ENCODE data around the gene SLC4A1. TPM values are rescaled to one million over a fixed set of nuclear protein-coding genes. Genes with fewer than 3 reads are reported as not detected.
A peak's percentile ranks its signal among the peaks of the same experiment; 100 is the strongest.

Gene SLC4A1
- total and polyA plus RNA-seq, 2 of the 13 experiments (the other 11 are each of a cell fraction or from before 2014, with no cell fraction given), result not detected

DNA sequence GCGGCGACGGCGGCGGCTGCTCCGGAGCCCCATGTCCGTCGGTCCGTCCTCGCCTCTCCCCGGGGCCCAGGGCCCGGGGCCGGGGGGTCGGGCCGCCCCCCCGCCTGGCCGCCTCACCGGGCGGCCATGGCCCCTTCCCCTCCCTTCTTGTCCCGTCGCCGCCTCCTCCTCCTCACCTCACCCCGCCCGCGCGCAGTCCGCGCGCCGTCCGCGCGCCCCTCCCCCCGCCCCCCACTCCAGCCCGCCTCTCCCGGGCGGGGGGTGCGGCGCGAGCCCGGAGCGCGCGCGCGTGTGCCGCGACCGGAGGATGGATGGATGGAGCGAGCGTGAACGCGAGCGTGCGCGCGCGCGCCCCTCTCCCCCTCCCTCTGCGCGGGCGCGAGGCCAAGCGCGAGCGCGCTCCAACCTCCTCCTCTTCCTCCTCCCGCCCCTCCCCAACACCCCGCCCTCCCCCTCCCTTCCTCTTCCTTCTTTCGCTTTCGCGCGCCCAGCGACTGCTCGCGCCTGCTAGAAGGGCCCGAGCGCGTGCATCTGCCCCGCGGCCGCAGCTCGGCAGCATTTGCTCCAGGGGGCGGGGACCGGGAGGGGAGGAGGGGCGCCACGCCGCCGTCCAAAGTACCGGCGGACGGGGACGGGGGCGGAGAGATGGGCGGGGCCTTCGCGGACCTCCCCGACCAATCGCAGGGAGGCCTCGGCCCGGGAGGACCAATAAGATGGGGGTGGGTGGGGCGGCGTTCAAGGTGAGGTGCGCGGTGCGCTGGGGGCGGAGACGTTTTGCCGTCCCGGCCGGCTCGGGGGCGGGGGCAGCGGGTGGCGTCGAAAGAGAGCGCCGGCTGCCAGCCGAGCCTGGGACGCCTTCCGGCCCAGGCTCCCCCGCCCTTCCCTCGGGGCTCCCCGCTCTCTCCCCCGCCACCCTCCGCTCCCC lies 68.1 kb downstream of the SLC4A1 start, which contains the start of gene ATXN7L3 (continued):
- TF ChIP-seq KLF6 (CRISPR knock-in tag; IDR thresholded peaks at IDR 0.05), result peak; percentile 72; the same call in 1 of the 2 replicates
- TF ChIP-seq FOXC1 (CRISPR knock-in tag; IDR thresholded peaks at IDR 0.05; ENCODE audit: borderline replicate concordance), result no peak
- TF ChIP-seq NBN (conservative IDR thresholded peaks at IDR 0.05), result no peak
- 0 out of 2 replicates have a peak, but pooled peaks have one; percentile 47 for TF ChIP-seq ZNF564 (CRISPR knock-in tag; IDR thresholded peaks at IDR 0.05)
- no peak for TF ChIP-seq ZNF746 (CRISPR knock-in tag; IDR thresholded peaks at IDR 0.05)
- no peak for TF ChIP-seq MTF1 (CRISPR knock-in tag; IDR thresholded peaks at IDR 0.05)
- peak; percentile 58; the same call in 1 of the 2 replicates for TF ChIP-seq DR1 (CRISPR knock-in tag; IDR thresholded peaks at IDR 0.05)
- TF ChIP-seq ELK4 (CRISPR knock-in tag; IDR thresholded peaks at IDR 0.05; ENCODE audit: borderline replicate concordance), result no peak
- TF ChIP-seq SNAPC2 (CRISPR knock-in tag; IDR thresholded peaks at IDR 0.05), result no peak
- peak; percentile 23; the same call in 1 of the 2 replicates for TF ChIP-seq FOXK1 (CRISPR knock-in tag; IDR thresholded peaks at IDR 0.05; ENCODE audit: borderline replicate concordance, low read depth)
- TF ChIP-seq ZNF557 (CRISPR knock-in tag; IDR thresholded peaks at IDR 0.05), result no peak
- TF ChIP-seq, protein P1, sequence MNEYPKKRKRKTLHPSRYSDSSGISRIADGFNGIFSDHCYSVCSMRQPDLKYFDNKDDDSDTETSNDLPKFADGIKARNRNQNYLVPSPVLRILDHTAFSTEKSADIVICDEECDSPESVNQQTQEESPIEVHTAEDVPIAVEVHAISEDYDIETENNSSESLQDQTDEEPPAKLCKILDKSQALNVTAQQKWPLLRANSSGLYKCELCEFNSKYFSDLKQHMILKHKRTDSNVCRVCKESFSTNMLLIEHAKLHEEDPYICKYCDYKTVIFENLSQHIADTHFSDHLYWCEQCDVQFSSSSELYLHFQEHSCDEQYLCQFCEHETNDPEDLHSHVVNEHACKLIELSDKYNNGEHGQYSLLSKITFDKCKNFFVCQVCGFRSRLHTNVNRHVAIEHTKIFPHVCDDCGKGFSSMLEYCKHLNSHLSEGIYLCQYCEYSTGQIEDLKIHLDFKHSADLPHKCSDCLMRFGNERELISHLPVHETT (CRISPR knock-in tag; conservative IDR thresholded peaks at IDR 0.05), result peak; percentile 95
- TF ChIP-seq, protein P2, sequence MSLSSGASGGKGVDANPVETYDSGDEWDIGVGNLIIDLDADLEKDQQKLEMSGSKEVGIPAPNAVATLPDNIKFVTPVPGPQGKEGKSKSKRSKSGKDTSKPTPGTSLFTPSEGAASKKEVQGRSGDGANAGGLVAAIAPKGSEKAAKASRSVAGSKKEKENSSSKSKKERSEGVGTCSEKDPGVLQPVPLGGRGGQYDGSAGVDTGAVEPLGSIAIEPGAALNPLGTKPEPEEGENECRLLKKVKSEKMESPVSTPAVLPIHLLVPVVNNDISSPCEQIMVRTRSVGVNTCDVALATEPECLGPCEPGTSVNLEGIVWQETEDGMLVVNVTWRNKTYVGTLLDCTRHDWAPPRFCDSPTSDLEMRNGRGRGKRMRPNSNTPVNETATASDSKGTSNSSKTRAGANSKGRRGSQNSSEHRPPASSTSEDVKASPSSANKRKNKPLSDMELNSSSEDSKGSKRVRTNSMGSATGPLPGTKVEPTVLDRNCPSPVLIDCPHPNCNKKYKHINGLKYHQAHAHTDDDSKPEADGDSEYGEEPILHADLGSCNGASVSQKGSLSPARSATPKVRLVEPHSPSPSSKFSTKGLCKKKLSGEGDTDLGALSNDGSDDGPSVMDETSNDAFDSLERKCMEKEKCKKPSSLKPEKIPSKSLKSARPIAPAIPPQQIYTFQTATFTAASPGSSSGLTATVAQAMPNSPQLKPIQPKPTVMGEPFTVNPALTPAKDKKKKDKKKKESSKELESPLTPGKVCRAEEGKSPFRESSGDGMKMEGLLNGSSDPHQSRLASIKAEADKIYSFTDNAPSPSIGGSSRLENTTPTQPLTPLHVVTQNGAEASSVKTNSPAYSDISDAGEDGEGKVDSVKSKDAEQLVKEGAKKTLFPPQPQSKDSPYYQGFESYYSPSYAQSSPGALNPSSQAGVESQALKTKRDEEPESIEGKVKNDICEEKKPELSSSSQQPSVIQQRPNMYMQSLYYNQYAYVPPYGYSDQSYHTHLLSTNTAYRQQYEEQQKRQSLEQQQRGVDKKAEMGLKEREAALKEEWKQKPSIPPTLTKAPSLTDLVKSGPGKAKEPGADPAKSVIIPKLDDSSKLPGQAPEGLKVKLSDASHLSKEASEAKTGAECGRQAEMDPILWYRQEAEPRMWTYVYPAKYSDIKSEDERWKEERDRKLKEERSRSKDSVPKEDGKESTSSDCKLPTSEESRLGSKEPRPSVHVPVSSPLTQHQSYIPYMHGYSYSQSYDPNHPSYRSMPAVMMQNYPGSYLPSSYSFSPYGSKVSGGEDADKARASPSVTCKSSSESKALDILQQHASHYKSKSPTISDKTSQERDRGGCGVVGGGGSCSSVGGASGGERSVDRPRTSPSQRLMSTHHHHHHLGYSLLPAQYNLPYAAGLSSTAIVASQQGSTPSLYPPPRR (CRISPR knock-in tag; IDR thresholded peaks at IDR 0.05; ENCODE audit: borderline replicate concordance), result no peak; the same call in 1 of the 2 replicates
- no peak for TF ChIP-seq HNRNPUL1 (IDR thresholded peaks at IDR 0.05; ENCODE audit: low read depth, low read length)
- TF ChIP-seq PHF5A (CRISPR knock-in tag; IDR thresholded peaks at IDR 0.05; ENCODE audit: low read depth, unreplicated experiment), result no peak
- peak; percentile 59 for TF ChIP-seq POLR2AphosphoS5 (IDR thresholded peaks at IDR 0.05; ENCODE audit: low read depth, low read length)
- no peak for TF ChIP-seq NFIC (IDR thresholded peaks at IDR 0.05; ENCODE audit: low read length)
- peak; percentile 66; the same call in 1 of the 2 replicates for TF ChIP-seq MYPOP (CRISPR knock-in tag; IDR thresholded peaks at IDR 0.05)
- peak; percentile 64 for TF ChIP-seq YY1 (IDR thresholded peaks at IDR 0.05; ENCODE audit: insufficient read depth, insufficient replicate concordance, low read depth, low read length)
- no peak for TF ChIP-seq POLR2AphosphoS2 (IDR thresholded peaks at IDR 0.05; ENCODE audit: low read depth, low read length)
- TF ChIP-seq MED1 (CRISPR knock-in tag; IDR thresholded peaks at IDR 0.05), result no peak; the same call in 1 of the 2 replicates
- TF ChIP-seq SALL2 (CRISPR knock-in tag; IDR thresholded peaks at IDR 0.05), result peak; percentile 17
